ENCODE measurements around the gene DLG2.

GRCh38 chr11:84496122-84496521, 1131.0 kb downstream of the DLG2 start:
- TF ChIP-seq CTCF (IDR thresholded peaks at IDR 0.05) (no peak), POLR2A (IDR thresholded peaks at IDR 0.05) (no peak)

All from uterus (tissue), 2 donors.